ENCODE results near the gene ADAM11. TPM values are rescaled to one million over a fixed set of nuclear protein-coding genes. Genes with fewer than 3 reads are reported as not detected.
A peak's percentile ranks its signal among the peaks of the same experiment; 100 is the strongest.

Gene ADAM11
- total RNA-seq, 4 donors from 2014 or later, result 0.67 to 1.4 TPM; not detected in 2

DNA sequence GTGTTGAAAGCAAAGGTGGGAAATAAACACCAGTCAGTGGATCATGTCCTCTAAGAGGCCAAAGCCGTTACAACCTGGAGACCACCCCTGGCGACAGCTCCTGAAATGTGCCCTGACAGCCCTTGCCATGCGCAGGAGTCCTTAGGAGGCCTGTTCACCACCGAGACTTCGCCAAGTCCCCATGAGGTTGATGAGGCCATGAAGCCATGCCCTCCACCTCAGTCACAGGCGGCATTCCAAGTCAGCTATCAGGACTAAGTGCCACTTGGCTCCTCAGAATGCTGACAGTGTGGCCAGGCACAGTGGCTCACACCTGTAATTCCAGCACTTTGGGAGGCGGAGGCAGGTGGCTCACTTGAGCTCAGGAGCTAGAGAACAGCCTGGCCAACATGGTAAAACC, 27.1 kb downstream of the ADAM11 start:
- no peak overlapping the region for H3K27ac ChIP-seq
- no peak for TF ChIP-seq POLR2A (IDR thresholded peaks at IDR 0.05)
- TF ChIP-seq, protein P1, sequence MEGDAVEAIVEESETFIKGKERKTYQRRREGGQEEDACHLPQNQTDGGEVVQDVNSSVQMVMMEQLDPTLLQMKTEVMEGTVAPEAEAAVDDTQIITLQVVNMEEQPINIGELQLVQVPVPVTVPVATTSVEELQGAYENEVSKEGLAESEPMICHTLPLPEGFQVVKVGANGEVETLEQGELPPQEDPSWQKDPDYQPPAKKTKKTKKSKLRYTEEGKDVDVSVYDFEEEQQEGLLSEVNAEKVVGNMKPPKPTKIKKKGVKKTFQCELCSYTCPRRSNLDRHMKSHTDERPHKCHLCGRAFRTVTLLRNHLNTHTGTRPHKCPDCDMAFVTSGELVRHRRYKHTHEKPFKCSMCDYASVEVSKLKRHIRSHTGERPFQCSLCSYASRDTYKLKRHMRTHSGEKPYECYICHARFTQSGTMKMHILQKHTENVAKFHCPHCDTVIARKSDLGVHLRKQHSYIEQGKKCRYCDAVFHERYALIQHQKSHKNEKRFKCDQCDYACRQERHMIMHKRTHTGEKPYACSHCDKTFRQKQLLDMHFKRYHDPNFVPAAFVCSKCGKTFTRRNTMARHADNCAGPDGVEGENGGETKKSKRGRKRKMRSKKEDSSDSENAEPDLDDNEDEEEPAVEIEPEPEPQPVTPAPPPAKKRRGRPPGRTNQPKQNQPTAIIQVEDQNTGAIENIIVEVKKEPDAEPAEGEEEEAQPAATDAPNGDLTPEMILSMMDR (IDR thresholded peaks at IDR 0.05), result no peak

DNA sequence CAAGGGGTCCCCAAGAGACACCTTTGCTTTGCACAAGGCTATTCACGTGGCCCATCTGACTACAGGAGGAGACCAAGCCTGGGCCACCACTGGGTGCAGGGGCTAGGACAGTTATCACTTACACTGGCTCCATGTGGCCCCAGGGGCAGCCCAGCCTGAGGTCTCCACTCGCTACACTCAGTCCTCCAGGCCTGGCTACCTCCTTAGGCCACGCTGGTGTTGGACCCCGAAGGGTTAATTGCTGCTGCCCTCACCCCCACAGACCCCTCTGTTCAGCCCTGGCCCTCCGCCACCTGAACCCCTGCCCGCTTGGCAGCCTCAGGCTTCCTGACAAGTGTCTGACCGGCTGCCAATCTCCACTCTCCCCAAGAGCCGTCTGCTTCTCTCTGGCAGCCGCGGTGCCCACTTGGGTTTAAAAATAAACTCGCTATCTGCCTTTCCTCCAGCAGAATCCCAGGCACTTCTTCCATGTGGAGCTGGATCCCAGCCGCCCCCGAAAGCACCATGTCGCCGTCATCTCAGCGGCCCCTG, 27.8 kb downstream of the ADAM11 start:
- Histone ChIP-seq H3K4me1 (no peaks in the 10 kb centered on the region), H3K36me3 (no peaks in the 10 kb centered on the region), H3K4me3 (no peak overlapping the region), H3K27ac (no peak overlapping the region), H3K27me3 (no peaks in the 10 kb centered on the region), H3K9me3 (no peaks in the 10 kb centered on the region)
- no peak for DNase-seq
- TF ChIP-seq, protein P1 (IDR thresholded peaks at IDR 0.05), result no peak
- no peak for TF ChIP-seq POLR2A (IDR thresholded peaks at IDR 0.05)

More for the DNA sequence above, 27.1 kb downstream of the ADAM11 start:
- no peaks in the 10 kb centered on the region for H3K9me3 ChIP-seq
- H3K4me3 ChIP-seq, result no peak overlapping the region
- no peaks in the 10 kb centered on the region for H3K4me1 ChIP-seq
- H3K27me3 ChIP-seq, result no peaks in the 10 kb centered on the region
- DNase-seq, result peak in 1 of 3 donors; percentile 26
- H3K36me3 ChIP-seq, result no peaks in the 10 kb centered on the region

DNA sequence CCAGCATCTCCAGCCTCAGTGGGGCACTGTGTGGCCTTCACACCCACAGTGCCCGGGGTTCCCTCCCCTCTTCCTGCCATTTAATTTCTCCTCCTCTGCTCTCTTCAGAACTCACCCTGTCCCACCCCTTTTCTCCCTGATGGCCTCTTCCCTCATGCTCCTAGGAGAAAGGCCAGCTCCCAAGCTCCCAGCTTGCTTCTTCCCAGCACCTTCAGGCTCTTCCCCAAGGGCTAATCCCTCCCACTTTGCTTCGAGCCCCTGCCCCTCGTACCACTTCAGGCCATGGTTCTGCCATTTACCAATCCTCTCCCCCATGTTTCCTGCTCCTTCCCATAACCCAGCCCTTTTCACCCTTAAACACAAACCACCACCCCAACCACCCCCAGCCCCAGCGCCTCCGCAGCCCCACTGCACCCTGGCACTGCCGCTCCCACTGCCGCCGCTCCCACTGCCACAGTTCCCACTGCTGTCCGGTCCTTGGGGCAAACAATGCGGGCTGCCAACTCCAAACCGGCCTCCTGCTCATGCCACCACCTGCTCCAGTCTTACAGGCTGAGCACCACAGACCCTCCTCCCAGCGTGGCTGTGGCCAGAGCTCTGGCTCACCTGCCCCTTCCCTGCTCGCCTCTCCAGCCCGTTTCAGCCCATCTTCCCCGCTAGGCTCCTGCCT, 28.6 kb downstream of the ADAM11 start:
- DNase-seq, result peak in 1 of 3 donors; percentile 13
- Histone ChIP-seq H3K4me3 (no peak overlapping the region), H3K4me1 (no peaks in the 10 kb centered on the region), H3K36me3 (no peaks in the 10 kb centered on the region), H3K27ac (no peak overlapping the region), H3K27me3 (no peaks in the 10 kb centered on the region), H3K9me3 (no peaks in the 10 kb centered on the region)
- TF ChIP-seq, protein P1 (IDR thresholded peaks at IDR 0.05), result no peak
- no peak for TF ChIP-seq POLR2A (IDR thresholded peaks at IDR 0.05)

GRCh38 chr17:44788139-44788538, 29.4 kb downstream of the ADAM11 start:
- Histone ChIP-seq H3K9me3 (no peaks in the 10 kb centered on the region), H3K27ac (no peak overlapping the region), H3K27me3 (no peaks in the 10 kb centered on the region), H3K36me3 (no peaks in the 10 kb centered on the region), H3K4me3 (no peak overlapping the region), H3K4me1 (no peaks in the 10 kb centered on the region)
- no peak for TF ChIP-seq POLR2A (IDR thresholded peaks at IDR 0.05)
- TF ChIP-seq, protein P1 (IDR thresholded peaks at IDR 0.05), result no peak
- DNase-seq, result no peak

DNA sequence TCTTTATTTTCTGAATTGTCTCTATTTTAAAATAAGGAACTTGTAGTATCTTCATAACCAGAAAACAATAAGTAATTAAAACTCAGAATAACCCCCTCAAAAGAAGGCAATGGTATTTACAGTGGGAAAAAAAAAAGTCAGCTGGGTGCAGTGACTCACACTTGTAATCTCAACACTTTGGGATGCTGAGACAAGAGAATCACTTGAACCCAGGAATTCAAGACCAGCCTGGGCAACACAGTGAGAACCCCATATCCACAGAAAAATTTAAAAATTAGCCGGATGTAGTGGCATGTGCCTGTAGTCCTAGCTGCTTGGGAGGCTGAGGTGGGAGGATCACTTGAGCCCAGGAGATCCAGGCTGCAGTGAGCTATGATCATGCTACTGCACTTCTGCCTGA, 33.5 kb downstream of the ADAM11 start:
- Histone ChIP-seq H3K4me3 (no peak overlapping the region), H3K36me3 (no peaks in the 10 kb centered on the region), H3K27ac (no peak overlapping the region), H3K4me1 (peaks cover 0 to 8% (median 0%) of the 10 kb centered on the region in 4 donors), H3K27me3 (no peaks in the 10 kb centered on the region), H3K9me3 (no peaks in the 10 kb centered on the region)
- TF ChIP-seq POLR2A (IDR thresholded peaks at IDR 0.05), result no peak
- TF ChIP-seq, protein P1 (IDR thresholded peaks at IDR 0.05), result no peak
- no peak for DNase-seq

Data from Peyer's patch (tissue), 4 donors.